ENCODE measurements around the gene C11orf24. TPM values are rescaled to one million over a fixed set of nuclear protein-coding genes. Genes with fewer than 3 reads are reported as not detected.

C11orf24 gene
- total and polyA plus RNA-seq, 9 of the 15 experiments (the other 6 are each of a cell fraction or from before 2014, with no cell fraction given), result 2.0 to 65.2 (median 32.5) TPM

GRCh38 chr11:68269414-68270081 lies 2.2 kb downstream of the C11orf24 start (continued):
- TF ChIP-seq ZNF280A (IDR thresholded peaks at IDR 0.05; ENCODE audit: low read depth, partially characterized antibody), result no peak
- no peak for TF ChIP-seq KAT8 (IDR thresholded peaks at IDR 0.05; ENCODE audit: low read depth)
- TF ChIP-seq, protein P1, sequence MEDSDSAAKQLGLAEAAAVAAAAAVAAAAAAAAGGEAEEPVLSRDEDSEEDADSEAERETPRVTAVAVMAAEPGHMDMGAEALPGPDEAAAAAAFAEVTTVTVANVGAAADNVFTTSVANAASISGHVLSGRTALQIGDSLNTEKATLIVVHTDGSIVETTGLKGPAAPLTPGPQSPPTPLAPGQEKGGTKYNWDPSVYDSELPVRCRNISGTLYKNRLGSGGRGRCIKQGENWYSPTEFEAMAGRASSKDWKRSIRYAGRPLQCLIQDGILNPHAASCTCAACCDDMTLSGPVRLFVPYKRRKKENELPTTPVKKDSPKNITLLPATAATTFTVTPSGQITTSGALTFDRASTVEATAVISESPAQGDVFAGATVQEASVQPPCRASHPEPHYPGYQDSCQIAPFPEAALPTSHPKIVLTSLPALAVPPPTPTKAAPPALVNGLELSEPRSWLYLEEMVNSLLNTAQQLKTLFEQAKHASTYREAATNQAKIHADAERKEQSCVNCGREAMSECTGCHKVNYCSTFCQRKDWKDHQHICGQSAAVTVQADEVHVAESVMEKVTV (CRISPR knock-in tag; IDR thresholded peaks at IDR 0.05), result no peak
- TF ChIP-seq, protein P2, sequence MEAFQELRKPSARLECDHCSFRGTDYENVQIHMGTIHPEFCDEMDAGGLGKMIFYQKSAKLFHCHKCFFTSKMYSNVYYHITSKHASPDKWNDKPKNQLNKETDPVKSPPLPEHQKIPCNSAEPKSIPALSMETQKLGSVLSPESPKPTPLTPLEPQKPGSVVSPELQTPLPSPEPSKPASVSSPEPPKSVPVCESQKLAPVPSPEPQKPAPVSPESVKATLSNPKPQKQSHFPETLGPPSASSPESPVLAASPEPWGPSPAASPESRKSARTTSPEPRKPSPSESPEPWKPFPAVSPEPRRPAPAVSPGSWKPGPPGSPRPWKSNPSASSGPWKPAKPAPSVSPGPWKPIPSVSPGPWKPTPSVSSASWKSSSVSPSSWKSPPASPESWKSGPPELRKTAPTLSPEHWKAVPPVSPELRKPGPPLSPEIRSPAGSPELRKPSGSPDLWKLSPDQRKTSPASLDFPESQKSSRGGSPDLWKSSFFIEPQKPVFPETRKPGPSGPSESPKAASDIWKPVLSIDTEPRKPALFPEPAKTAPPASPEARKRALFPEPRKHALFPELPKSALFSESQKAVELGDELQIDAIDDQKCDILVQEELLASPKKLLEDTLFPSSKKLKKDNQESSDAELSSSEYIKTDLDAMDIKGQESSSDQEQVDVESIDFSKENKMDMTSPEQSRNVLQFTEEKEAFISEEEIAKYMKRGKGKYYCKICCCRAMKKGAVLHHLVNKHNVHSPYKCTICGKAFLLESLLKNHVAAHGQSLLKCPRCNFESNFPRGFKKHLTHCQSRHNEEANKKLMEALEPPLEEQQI (IDR thresholded peaks at IDR 0.05), result no peak
- no peak for TF ChIP-seq NR2C2 (CRISPR knock-in tag; IDR thresholded peaks at IDR 0.05)
- peak; percentile 36 for TF ChIP-seq NR2C2 (tag; IDR thresholded peaks at IDR 0.05)
- no peak for TF ChIP-seq NR2F6 (CRISPR knock-in tag; IDR thresholded peaks at IDR 0.05)
- no peak for TF ChIP-seq HCFC1 (IDR thresholded peaks at IDR 0.05; ENCODE audit: low read depth, low read length)
- 0 out of 4 replicates have a peak, but pooled peaks of 1 of the 2 experiments have one; percentile 33 for TF ChIP-seq FOXA3 (CRISPR knock-in tag; conservative IDR thresholded peaks at IDR 0.05 in 1 of 2, IDR thresholded peaks at IDR 0.05 in 1 of 2)
- no peak for TF ChIP-seq ZNF699 (CRISPR knock-in tag; IDR thresholded peaks at IDR 0.05; ENCODE audit: insufficient replicate concordance)
- TF ChIP-seq CHD1 (IDR thresholded peaks at IDR 0.05; ENCODE audit: low read length), result no peak
- no peak for TF ChIP-seq POLR2AphosphoS5 (IDR thresholded peaks at IDR 0.05; ENCODE audit: control insufficient read depth, insufficient read depth, low read depth, low read length)
- peak; percentile 65; the same call in 1 of the 2 replicates for TF ChIP-seq SUPT5H (IDR thresholded peaks at IDR 0.05)
- TF ChIP-seq TRIM25 (IDR thresholded peaks at IDR 0.05; ENCODE audit: borderline replicate concordance), result no peak
- no peak for TF ChIP-seq TCF7 (IDR thresholded peaks at IDR 0.05; ENCODE audit: borderline replicate concordance)
- TF ChIP-seq MYNN (IDR thresholded peaks at IDR 0.05), result no peak
- TF ChIP-seq MYNN (CRISPR knock-in tag; IDR thresholded peaks at IDR 0.05), result no peak
- TF ChIP-seq ETV6 (IDR thresholded peaks at IDR 0.05; ENCODE audit: borderline replicate concordance in 1 of 2, low read depth in 2 of 2, low read length in 1 of 2), result no peak
- no peak for TF ChIP-seq ETV6 (CRISPR knock-in tag; IDR thresholded peaks at IDR 0.05; ENCODE audit: borderline replicate concordance)
- no peak for TF ChIP-seq NCOA2 (IDR thresholded peaks at IDR 0.05; ENCODE audit: partially characterized antibody in 2 of 2)
- TF ChIP-seq ZNF766 (CRISPR knock-in tag; conservative IDR thresholded peaks at IDR 0.05), result no peak; the same call in 1 of the 2 replicates
- TF ChIP-seq ZNF76 (CRISPR knock-in tag; IDR thresholded peaks at IDR 0.05; ENCODE audit: borderline replicate concordance), result no peak
